DMS153 treated with DMSO at 0.1 percent for 48 hours (cell line): ENCODE results near the gene IL12RB2.
"Not testable (repeated sequence)": the region's sequence is repeated elsewhere in the genome, so short reads cannot be mapped to it uniquely, and the experiment has no call there.

Experiments used
- DNase-seq: peaks from one replicate; lab custom pipeline; 2025; ENCODE audit not compliant: unreplicated experiment; lab: John Stamatoyannopoulos, UW

The IL12RB2 gene

DNA sequence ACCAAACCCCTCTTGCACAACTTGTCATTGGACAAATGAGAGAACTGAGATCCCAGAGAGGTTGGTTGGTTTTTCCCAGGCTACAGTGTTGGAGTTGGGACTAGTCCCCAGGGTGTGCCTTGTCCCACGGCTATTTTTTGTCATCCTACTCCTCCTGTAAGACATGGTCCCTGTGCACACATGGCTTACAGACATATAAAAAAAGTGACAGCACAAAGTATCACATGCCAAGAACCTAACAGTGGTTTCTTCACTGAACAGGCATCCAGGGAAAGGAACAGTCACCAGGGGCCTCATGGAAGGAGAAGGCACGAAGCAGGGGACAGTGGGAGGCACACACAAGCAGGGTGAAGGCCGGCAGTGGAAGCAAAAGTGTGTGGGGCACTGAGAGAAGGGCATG, 86.1 kb downstream of the IL12RB2 start:
- no peak for DNase-seq

DNA sequence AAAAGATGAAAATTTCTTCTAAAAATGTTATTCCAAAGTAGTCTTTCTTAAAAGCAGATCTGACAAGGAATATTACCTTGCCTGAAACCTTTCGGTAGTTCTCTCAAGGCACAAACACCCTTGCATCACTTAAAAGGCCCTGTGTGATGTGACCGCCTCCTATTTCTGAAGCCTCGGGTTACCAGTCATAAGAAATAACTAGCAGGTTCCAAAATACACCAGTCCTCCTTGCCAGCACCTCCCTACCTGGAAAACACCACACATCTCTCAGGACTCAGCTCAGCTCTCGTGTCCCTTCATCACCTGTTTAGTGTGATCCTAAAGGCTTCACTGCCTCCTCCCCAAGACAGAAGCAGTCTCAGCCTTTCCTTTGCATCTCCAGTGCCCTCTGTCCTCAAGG, 86.9 kb downstream of the IL12RB2 start:
- no peak for DNase-seq

- DNase-seq, result no peak
Measured at GRCh38 chr1:67399199-67399993, 91.7 kb downstream of the IL12RB2 start.

GRCh38 chr1:67400029-67400786, 92.5 kb downstream of the IL12RB2 start:
- not testable (repeated sequence) for DNase-seq

GRCh38 chr1:67401443-67401842, 93.8 kb downstream of the IL12RB2 start:
- no peak for DNase-seq

GRCh38 chr1:67404212-67404620, 96.5 kb downstream of the IL12RB2 start:
- no peak for DNase-seq

DNA sequence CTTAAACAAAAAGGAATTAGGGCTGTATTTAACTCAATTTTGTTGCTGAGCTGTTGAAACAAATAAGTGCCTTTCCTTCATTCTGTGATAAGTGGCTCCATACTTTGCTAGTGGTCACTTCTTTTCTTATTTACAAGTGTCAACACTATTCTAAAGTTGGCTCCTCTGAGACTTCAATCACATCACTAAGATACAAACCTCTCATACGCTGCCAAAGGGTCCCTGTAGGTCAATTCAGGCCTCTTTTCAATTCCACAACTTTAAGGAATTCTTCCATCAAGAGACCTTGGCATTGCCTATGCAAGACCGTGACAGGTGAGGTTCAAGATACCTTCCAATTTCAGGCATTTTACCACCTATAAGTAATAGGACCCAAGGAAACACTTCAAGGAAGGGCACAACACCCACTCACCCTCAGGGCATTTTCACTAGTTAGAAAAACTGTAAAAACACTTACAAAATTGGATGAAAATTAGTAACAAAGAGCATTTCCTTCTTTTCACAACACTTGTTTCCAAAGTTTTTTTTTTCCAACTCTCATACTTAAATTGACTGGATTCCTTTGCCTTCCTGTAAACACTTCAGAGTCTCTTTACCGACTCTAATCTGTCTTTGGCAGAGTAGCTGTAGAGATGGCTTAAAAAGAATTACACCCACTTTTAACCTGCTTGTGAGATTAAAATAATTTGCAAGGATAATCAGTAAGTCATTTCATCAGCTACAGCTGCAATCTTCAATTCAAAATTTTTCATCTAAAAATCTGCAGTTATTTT, 98.0 kb downstream of the IL12RB2 start:
- no peak for DNase-seq

GRCh38 chr1:67407498-67407897, 99.8 kb downstream of the IL12RB2 start:
- no peak for DNase-seq

DNA sequence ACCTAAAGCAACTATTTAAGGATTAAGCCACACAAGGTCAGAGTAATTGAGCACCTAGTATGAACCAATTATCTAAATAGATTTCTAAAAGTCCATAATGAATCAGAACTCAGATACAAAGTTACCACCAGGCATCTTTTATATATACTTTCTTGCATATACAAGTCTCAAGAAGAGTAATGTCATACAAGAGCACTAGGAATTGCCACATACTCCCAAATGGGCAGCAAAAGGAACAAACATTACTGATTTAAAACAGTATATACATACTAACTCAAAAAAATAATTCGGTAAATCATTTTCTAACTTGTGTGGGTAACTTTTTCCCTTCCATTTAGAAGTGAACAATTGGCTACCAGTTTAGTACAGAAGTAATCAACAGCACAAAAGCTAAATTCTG, 100.5 kb downstream of the IL12RB2 start:
- DNase-seq, result no peak

DNA sequence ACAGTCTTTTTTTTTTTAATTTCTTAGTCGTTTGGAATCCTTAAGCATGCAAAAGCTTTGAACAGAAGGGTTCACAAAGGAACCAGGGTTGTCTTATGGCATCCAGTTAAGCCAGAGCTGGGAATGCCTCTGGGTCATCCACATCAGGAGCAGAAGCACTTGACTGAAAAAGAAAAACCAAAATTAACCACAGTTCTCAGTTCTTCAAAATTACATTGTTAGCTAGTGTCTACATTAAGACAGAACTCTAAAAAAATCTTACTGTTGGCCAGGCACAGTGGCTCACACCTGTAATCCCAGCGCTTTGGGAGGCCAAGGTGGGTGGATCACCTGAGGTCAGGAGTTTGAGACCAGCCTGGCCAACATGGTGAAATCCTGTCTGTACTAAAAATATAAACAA, 105.4 kb downstream of the IL12RB2 start:
- not testable (repeated sequence) for DNase-seq

DNA sequence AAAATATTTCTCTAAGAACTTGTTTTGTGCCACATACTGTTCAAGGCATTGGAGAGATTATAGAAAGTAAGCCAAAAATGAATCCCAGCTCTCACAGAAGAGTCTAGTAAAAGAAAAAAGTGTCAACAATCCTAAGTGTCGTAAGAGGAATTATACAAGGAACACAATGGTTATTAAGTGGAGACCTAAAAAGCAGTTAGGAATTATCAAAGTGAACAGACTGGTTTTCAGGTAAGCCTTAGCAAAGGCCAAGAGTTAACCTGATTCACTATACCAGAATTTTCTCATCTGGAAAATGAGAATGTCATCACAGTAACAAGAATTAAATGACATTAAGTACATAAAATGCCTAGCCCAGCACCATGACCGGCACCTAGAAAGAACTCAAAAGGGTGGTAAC, 106.9 kb downstream of the IL12RB2 start:
- DNase-seq, result no peak

- DNase-seq, result no peak
Measured at GRCh38 chr1:67415041-67415440, 107.4 kb downstream of the IL12RB2 start.

- DNase-seq, result not testable (repeated sequence)
Measured at GRCh38 chr1:67417733-67418132, 110.1 kb downstream of the IL12RB2 start.

GRCh38 chr1:67418839-67419586, 111.3 kb downstream of the IL12RB2 start:
- no peak for DNase-seq

GRCh38 chr1:67420835-67421492, 113.3 kb downstream of the IL12RB2 start:
- no peak for DNase-seq

DNA sequence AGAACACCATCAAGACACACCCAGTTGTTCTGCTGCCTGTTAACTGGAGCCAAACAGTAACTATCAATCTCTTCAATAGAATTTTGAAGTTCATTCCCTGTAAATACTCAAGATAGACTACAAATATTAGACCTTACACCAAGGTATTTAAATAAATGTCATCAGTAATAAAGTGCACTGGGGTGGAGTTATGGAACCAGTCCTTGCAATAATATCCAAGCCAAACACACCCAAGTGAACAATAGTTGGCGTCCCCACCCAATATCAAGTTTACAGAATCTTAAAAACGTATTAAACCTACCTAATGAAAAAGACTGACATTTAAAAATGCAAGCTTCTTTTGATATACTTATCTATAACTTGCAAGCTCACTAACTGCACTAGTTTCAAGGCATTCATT, 119.8 kb downstream of the IL12RB2 start:
- no peak for DNase-seq

DNA sequence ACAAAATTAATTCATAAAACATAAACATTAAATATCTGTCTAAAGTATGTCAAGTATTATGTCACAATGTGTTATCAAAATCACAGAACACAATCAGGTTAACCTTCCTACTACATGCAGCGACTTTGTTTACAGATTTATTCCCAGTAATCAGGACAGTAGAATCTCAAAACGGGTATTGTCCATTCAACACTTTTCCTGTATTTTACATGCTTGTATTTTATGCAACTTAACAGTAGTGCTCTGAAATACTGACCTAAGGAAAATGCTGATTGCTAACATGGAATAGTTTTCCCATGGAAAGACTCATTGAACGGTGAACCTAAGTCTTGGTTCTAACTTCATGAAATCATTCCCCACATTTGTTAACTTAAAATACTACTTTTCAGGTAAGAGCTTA, 120.3 kb downstream of the IL12RB2 start:
- no peak for DNase-seq

DNA sequence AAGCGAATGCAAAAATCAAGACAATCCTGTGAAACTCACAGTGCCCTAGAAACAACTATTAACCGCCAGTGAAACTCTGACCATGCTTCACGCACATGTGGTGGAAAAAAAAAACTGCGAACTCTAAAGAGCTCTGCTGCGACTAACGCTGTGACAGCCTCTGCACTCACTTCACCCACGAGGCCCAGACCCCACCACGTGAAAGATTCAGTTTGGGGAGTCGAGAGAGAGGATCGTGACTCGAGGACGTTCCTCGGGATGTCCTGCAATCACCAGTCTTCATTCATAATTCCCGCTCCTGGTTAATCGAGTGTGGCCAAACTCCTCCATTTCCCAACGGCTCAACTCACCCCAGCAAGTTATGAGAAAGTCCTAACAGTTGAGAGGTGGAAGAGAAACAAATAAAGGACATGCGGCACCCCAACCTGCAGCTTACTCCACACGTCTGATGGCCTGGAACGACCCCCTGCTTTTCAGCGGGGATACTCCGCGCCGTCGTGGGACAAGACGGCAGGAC, 121.4 kb downstream of the IL12RB2 start:
- no peak for DNase-seq

DNA sequence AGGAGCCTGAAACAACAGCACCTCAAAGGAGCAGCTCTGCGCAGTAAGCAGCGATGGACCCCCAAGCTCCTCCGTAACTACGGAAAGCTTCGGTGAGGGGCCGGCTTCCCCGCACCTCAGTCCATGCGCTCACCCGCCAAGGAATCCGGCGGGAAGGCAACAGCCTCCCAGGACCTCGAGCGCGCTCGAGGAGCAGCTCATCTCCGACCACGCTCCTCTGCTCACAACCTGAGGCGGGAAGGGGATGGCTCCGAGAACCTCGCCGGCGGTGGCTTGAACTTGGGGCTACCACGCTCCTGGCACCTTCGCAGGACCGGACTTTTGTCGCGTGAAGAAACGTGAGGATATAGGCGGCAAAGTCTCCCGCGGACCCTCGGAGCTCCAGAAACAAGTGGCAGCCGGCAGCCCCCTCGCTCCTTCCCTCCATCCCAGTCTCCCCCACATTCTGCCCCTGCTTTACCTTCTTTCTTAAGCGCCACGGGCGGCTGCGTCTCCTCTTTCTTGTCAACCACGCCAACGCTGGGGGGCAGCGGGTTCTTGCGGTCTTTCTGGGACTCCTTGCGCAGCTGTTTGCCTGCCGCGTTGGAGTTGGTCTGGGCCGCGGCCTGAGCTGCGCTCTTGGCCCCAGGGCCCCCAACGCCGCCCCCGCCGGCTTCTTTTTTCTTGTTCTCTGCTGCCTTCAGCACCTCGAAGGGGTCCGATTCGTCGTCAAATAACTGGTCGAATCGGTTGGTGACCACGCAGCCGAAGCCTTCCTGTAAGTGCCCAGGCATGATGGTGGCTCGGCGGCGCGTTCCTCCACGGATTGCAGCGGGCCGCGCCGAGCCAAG, 122.1 kb downstream of the IL12RB2 start:
- no peak for DNase-seq
